Activated CD4-positive, alpha-beta T cell treated with anti-CD3 and anti-CD28 coated beads for 1 hour (primary cell): ENCODE results near the gene HDAC1.
A peak's percentile ranks its signal among the peaks of the same experiment; 100 is the strongest.

Source experiments
- DNase-seq: peaks from one replicate; pipeline ENCODE4 v3.0.0-alpha.2; 2020

The HDAC1 gene

GRCh38 chr1:32330558-32331151, 38.8 kb downstream of the HDAC1 start:
- DNase-seq, result no peak

GRCh38 chr1:32331549-32331948, 39.7 kb downstream of the HDAC1 start:
- DNase-seq, result no peak

GRCh38 chr1:32332290-32333079, 40.6 kb downstream of the HDAC1 start:
- DNase-seq, result no peak

- no peak for DNase-seq
Observed at GRCh38 chr1:32333251-32333963, 41.5 kb downstream of the HDAC1 start.

- no peak for DNase-seq
Observed at GRCh38 chr1:32334274-32334861, 42.5 kb downstream of the HDAC1 start.

- DNase-seq, result peak; percentile 57
Observed at GRCh38 chr1:32334864-32335534, 43.1 kb downstream of the HDAC1 start.

GRCh38 chr1:32335535-32335789, 43.6 kb downstream of the HDAC1 start:
- DNase-seq, result no peak

- peak; percentile 86 for DNase-seq
Observed at GRCh38 chr1:32335790-32336590, 44.1 kb downstream of the HDAC1 start, which contains the start of gene MARCKSL1. Gene MARCKSL1, minus strand, starts transcription at chr1:32336233. Its CDS starts 200 bp downstream, at chr1:32336033.

GRCh38 chr1:32336591-32336932, 44.7 kb downstream of the HDAC1 start:
- DNase-seq, result no peak

GRCh38 chr1:32336963-32337675, 45.2 kb downstream of the HDAC1 start:
- no peak for DNase-seq

- DNase-seq, result no peak
Observed at GRCh38 chr1:32337855-32338636, 46.2 kb downstream of the HDAC1 start.

GRCh38 chr1:32338637-32339145, 46.8 kb downstream of the HDAC1 start:
- DNase-seq, result no peak

- DNase-seq, result no peak
Observed at GRCh38 chr1:32339363-32339978, 47.6 kb downstream of the HDAC1 start.

GRCh38 chr1:32341186-32341757, 49.4 kb downstream of the HDAC1 start:
- DNase-seq, result no peak

- no peak for DNase-seq
Observed at GRCh38 chr1:32341971-32342370, 50.1 kb downstream of the HDAC1 start.

- no peak for DNase-seq
Observed at GRCh38 chr1:32342704-32343103, 50.8 kb downstream of the HDAC1 start.

- no peak for DNase-seq
Observed at GRCh38 chr1:32345289-32345827, 53.5 kb downstream of the HDAC1 start.

GRCh38 chr1:32346532-32347157, 54.8 kb downstream of the HDAC1 start:
- no peak for DNase-seq

- DNase-seq, result no peak
Observed at GRCh38 chr1:32349211-32349708, 57.4 kb downstream of the HDAC1 start.
